Ovary (tissue), 9 donors: ENCODE results near the gene WNT9A. TPM values are rescaled to one million over a fixed set of nuclear protein-coding genes. Genes with fewer than 3 reads are reported as not detected.

Experiments used
- DNase-seq, 5 donors: peaks; one replicate each; pipeline ENCODE4 v3.0.0-alpha.2; 2019 to 2020
- H3K27ac ChIP-seq, 2 donors: fragments of 200-600 bp; one replicate each; pipeline versions ENCODE4 v1.5.1 to v1.8.0; 2019 to 2022
- H3K27me3 ChIP-seq: fragments of 200-600 bp; one replicate; pipeline ENCODE4 v1.8.0; 2022
- H3K36me3 ChIP-seq: fragments of 200-600 bp; sonication (generic); one replicate; pipeline ENCODE4 v1.5.1; 2019
- H3K4me1 ChIP-seq: one replicate; pipeline ENCODE4 v1.8.1; 2013; ENCODE audit warnings: mild to moderate bottlenecking, moderate library complexity; ENCODE audit not compliant: insufficient read depth
- H3K4me3 ChIP-seq: fragments of 200-600 bp; sonication (generic); one replicate; pipeline ENCODE4 v1.5.1; 2017
- H3K9me3 ChIP-seq, 2 donors: fragments of 200-600 bp in 1 of 2; sonication (generic) in 1 of 2; one replicate each; pipeline versions ENCODE4 v1.5.1 to v1.8.1; 2013 to 2019; ENCODE audit warnings: mild to moderate bottlenecking in 1 of 2, moderate library complexity in 1 of 2
- CTCF ChIP-seq, 3 donors: fragments of 450-650 bp in 2 of 3; fragments of 200-600 bp in 1 of 3; IDR thresholded peaks; one replicate each; pipeline versions ENCODE4 v1.5.1 to v1.8.0; 2016 to 2022; ENCODE audit warnings: antibody characterized with exemption in 3 of 3, mild to moderate bottlenecking in 1 of 3
- EP300 ChIP-seq: sonication (generic); formaldehyde crosslinking; IDR thresholded peaks from one replicate; pipeline ENCODE4 v1.6.1; 2017; ENCODE audit warnings: antibody characterized with exemption
- POLR2A ChIP-seq: fragments of 450-650 bp; IDR thresholded peaks from one replicate; pipeline ENCODE4 v1.6.1; 2017; ENCODE audit warnings: antibody characterized with exemption, mild to moderate bottlenecking, moderate library complexity
- WGBS, 3 donors: extraction: QIAGEN DNeasy Blood & Tissue Kit in 1 of 3; methylation state at CpG; one replicate each; pipeline versions ENCODE4 v1.1.5 to v1.1.7; 2013 to 2017; 5-methylcytosine and 5-hydroxymethylcytosine counted together
- intact Hi-C, 4 donors: fragments of 100-400 bp; cut with DNase I; formaldehyde crosslinking; loops; one replicate each; pipeline versions ENCODE4 v1.11.0 to v1.15.1; 2022 to 2023
- polyA plus RNA-seq, 2 donors: library from polyadenylated mRNA; stranded (reverse); fragments of 200-250 nt in 1 of 2; fragments of 350-450 nt in 1 of 2; fragmentation: Illumina TruSeq in 1 of 2; extraction: RNeasy Lipid Tissue Mini Kit (QIAGEN cat#74804) in 1 of 2; gene quantifications; one replicate each; pipeline ENCODE4 v1.2.3, GENCODE V29; 2013 to 2014
- total RNA-seq, 7 donors: library from RNA; depleted of rRNA in 2 of 7; stranded (reverse); fragments of >200 nt in 2 of 7; fragmentation: NEBNext Ultra II Directional in 3 of 7; extraction: Animal tissue kit (Norgen Biotek cat#: 25700) in 3 of 7; gene quantifications; one replicate each; pipeline versions ENCODE4 v1.1.0 to v1.2.4, GENCODE V29; 2016 to 2023
- donor health status: DM: no; HTN: no; CAD: no; lungs with moderate emphysema.
- donor health status: DM: no; HTN: no; CAD: no.
- donor health status: Bipolar disorder and iron deficiency.
- donor health status: DM: yes; HTN: yes; CAD: no.
- donor health status: DM: no; HTN: no; CAD: no.
- donor health status: DM: yes; HTN: yes; CAD: no.

The WNT9A gene
- total and polyA plus RNA-seq, 9 donors: 1.1 to 15.9 (median 9.8) TPM

GRCh38 chr1:227928811-227929375, 18.8 kb downstream of the WNT9A start:
- Histone ChIP-seq H3K27ac (peak overlapping the region in 1 of 2 donors; percentile 38), H3K9me3 (no peaks in the 10 kb centered on the region), H3K36me3 (no peaks in the 10 kb centered on the region), H3K4me3 (no peak overlapping the region), H3K4me1 (peaks cover 8% of the 10 kb centered on the region), H3K27me3 (no peaks in the 10 kb centered on the region)
- DNase-seq: no peak
- intact Hi-C loops: no loop called here
- TF ChIP-seq CTCF (IDR thresholded peaks at IDR 0.05) (no peak), EP300 (no peak), POLR2A (no peak)
- 75 to 80% (median 78%) methylated on average over 12 of the region's 12 CpGs for WGBS, 3 donors

- peaks cover 8% of the 10 kb centered on the region for H3K4me1 ChIP-seq
- no peak overlapping the region for H3K4me3 ChIP-seq
- intact Hi-C loops: no loop called here
- no peaks in the 10 kb centered on the region for H3K36me3 ChIP-seq
- no peak for DNase-seq
- H3K9me3 ChIP-seq: no peaks in the 10 kb centered on the region
- no peaks in the 10 kb centered on the region for H3K27me3 ChIP-seq
- 79 to 89% (median 84%) methylated on average over 11 of the region's 11 CpGs for WGBS, 3 donors
- no peak for TF ChIP-seq POLR2A
- no peak for TF ChIP-seq EP300
- no peak for TF ChIP-seq CTCF (IDR thresholded peaks at IDR 0.05)
- peak overlapping the region in 1 of 2 donors; percentile 38 for H3K27ac ChIP-seq
Measured at GRCh38 chr1:227927971-227928741, 19.6 kb downstream of the WNT9A start.

GRCh38 chr1:227926896-227927885, 20.5 kb downstream of the WNT9A start:
- Histone ChIP-seq H3K36me3 (no peaks in the 10 kb centered on the region), H3K27ac (no peak overlapping the region)

More at GRCh38 chr1:227926896-227927885, 20.5 kb downstream of the WNT9A start:
- no peaks in the 10 kb centered on the region for H3K27me3 ChIP-seq
- 88 to 96% (median 88%) methylated on average over 20 of the region's 20 CpGs for WGBS, 3 donors
- intact Hi-C loops: no loop called here
- peaks cover 8% of the 10 kb centered on the region for H3K4me1 ChIP-seq
- H3K9me3 ChIP-seq: no peaks in the 10 kb centered on the region
- DNase-seq: no peak
- TF ChIP-seq POLR2A: no peak
- no peak for TF ChIP-seq EP300
- TF ChIP-seq CTCF (IDR thresholded peaks at IDR 0.05): no peak
- H3K4me3 ChIP-seq: no peak overlapping the region
